GM12878 (cell line): Measurements from ENCODE around the gene P2RX1. TPM values are rescaled to one million over a fixed set of nuclear protein-coding genes. Genes with fewer than 3 reads are reported as not detected.

Experiments used
- ATAC-seq: fragments of 200-7000 bp; cut with Tn5 transposase; 3 replicates; pipeline ENCODE4 v1.9.1; 2020; ENCODE audit warnings: mild to moderate bottlenecking, moderate library complexity
- BruUV-seq: library from RNA; stranded (reverse); fragments of 400-500 nt; replicated peaks from 2 replicates; lab custom pipeline; 2021; lab: Mats Ljungman, UMichigan
- CTCF ChIA-PET: fragments of 300-600 bp; sonication (Branson Sonifier 250); formaldehyde crosslinking; extraction: SDS; loops from one replicate; lab custom pipeline; 2021; ENCODE audit warnings: inconsistent platforms; lab: Yijun Ruan, JAX
- POLR2A ChIA-PET: fragments of 350-600 bp; formaldehyde crosslinking; extraction: SDS; loops from one replicate; lab custom pipeline; 2021; ENCODE audit warnings: inconsistent platforms; lab: Charles Lee
- RAD21 ChIA-PET: fragments of 300-600 bp; sonication (Branson Sonifier 250); formaldehyde crosslinking; loops from one replicate; lab custom pipeline; 2023; ENCODE audit warnings: antibody characterized with exemption; ENCODE audit not compliant: unreplicated experiment; lab: Charles Lee
- SMC1A ChIA-PET: fragments of 300-600 bp; sonication (Branson Sonifier 250); formaldehyde crosslinking; loops from one replicate; lab custom pipeline; 2023; ENCODE audit not compliant: unreplicated experiment, uncharacterized antibody; lab: Charles Lee
- DNase-seq: peaks from one replicate; pipeline ENCODE4 v3.0.0-alpha.2; 2011; ENCODE audit warnings: low read depth, low spot score
- FAIRE-seq: peaks from 3 replicates; lab custom pipeline; 2011; peaks lifted over from hg19 to GRCh38; lab: Jason Lieb, UNC
- H2AFZ ChIP-seq: 2 replicates; pipeline ENCODE4 v1.6.0; 2011; ENCODE audit warnings: low read depth, low read length, control low read depth; ENCODE audit not compliant: control insufficient read depth
- H3K27ac ChIP-seq: 2 replicates; pipeline ENCODE4 v1.5.1; 2011; ENCODE audit warnings: control low read depth; ENCODE audit not compliant: control insufficient read depth, insufficient read depth
- H3K27me3 ChIP-seq, 2 experiments: replicated peaks in 1 of 2; 2 replicates each; pipeline versions ENCODE4 v1.6.0 to v1.6.1; 2011; ENCODE audit warnings: low read length in 1 of 2; ENCODE audit not compliant: control insufficient read depth in 2 of 2, insufficient read depth in 2 of 2
- H3K36me3 ChIP-seq, 2 experiments: 2 replicates each; pipeline ENCODE4 v1.5.1; 2011; ENCODE audit warnings: low read length in 1 of 2; ENCODE audit not compliant: control insufficient read depth in 2 of 2, insufficient read depth in 2 of 2
- H3K4me1 ChIP-seq: 2 replicates; pipeline ENCODE4 v1.6.1; 2011; ENCODE audit warnings: mild to moderate bottlenecking, low read length, moderate library complexity, mixed read lengths; ENCODE audit not compliant: control insufficient read depth, insufficient read depth
- H3K4me2 ChIP-seq: 2 replicates; pipeline ENCODE4 v1.6.0; 2011; ENCODE audit warnings: control low read depth; ENCODE audit not compliant: control insufficient read depth, insufficient read depth
- H3K4me3 ChIP-seq: fragments of 200-600 bp; sonication (generic); 2 replicates; pipeline ENCODE4 v1.5.1; 2016
- H3K79me2 ChIP-seq: 2 replicates; pipeline ENCODE4 v1.6.0; 2011; ENCODE audit warnings: low read length; ENCODE audit not compliant: control insufficient read depth, insufficient read depth
- H3K9ac ChIP-seq: 2 replicates; pipeline ENCODE4 v1.8.0; 2011; ENCODE audit warnings: low read length, control low read depth, mixed read lengths; ENCODE audit not compliant: control insufficient read depth, insufficient read depth
- H3K9me3 ChIP-seq: replicated peaks from 3 replicates; pipeline ENCODE4 v1.5.1; 2011; ENCODE audit warnings: mild to moderate bottlenecking, low read length; ENCODE audit not compliant: control insufficient read depth, insufficient read depth
- H4K20me1 ChIP-seq: 2 replicates; pipeline ENCODE4 v1.6.0; 2011; ENCODE audit not compliant: control insufficient read depth, insufficient read depth
- CEBPZ ChIP-seq: fragments of 150-350 bp; IDR thresholded peaks from 2 replicates; pipeline ENCODE4 v1.6.1; 2016; ENCODE audit warnings: low read depth, low read length
- HCFC1 ChIP-seq: fragments of 150-350 bp; IDR thresholded peaks from 2 replicates; pipeline ENCODE4 v1.6.1; 2014; ENCODE audit warnings: low read length
- HDAC6 ChIP-seq: fragments of 200-600 bp; sonication (generic); IDR thresholded peaks from one replicate; pipeline ENCODE4 v1.8.0; 2017; ENCODE audit warnings: antibody characterized with exemption; ENCODE audit not compliant: unreplicated experiment
- PAX5 ChIP-seq: IDR thresholded peaks from 2 replicates; pipeline ENCODE4 v1.6.1; 2011; ENCODE audit warnings: low read depth, low read length, borderline replicate concordance
- POLR2AphosphoS5 ChIP-seq: IDR thresholded peaks from 2 replicates; pipeline ENCODE4 v1.6.1; 2011; ENCODE audit warnings: mild to moderate bottlenecking, low read length, inconsistent platforms
- SKIL ChIP-seq: fragments of 450-650 bp; IDR thresholded peaks from 2 replicates; pipeline ENCODE4 v1.6.1; 2017; ENCODE audit warnings: mild to moderate bottlenecking, low read depth, inconsistent platforms; ENCODE audit not compliant: poor library complexity, severe bottlenecking
- SMAD5 ChIP-seq: IDR thresholded peaks from 2 replicates; pipeline ENCODE4 v1.6.1; 2016; ENCODE audit warnings: antibody characterized with exemption, low read depth
- SMC3 ChIP-seq: IDR thresholded peaks from 2 replicates; pipeline ENCODE4 v1.6.1; 2011; ENCODE audit warnings: low read length, improper control_type of control experiment, borderline replicate concordance
- SREBF1 ChIP-seq: IDR thresholded peaks from 2 replicates; pipeline ENCODE4 v1.6.1; 2012; ENCODE audit warnings: mild to moderate bottlenecking, low read length
- ZBTB40 ChIP-seq: fragments of 450-650 bp; IDR thresholded peaks from 2 replicates; pipeline ENCODE4 v1.6.1; 2016; ENCODE audit warnings: mild to moderate bottlenecking, moderate library complexity, borderline replicate concordance
- WGBS: methylation state at CpG from one replicate; pipeline ENCODE4 v1.1.6; 2016; ENCODE audit warnings: low lambda C conversion rate; ENCODE audit not compliant: insufficient replicate concordance, insufficient coverage; ENCODE audit errors: missing lambda C conversion rate; 5-methylcytosine and 5-hydroxymethylcytosine counted together
- in situ Hi-C: fragments of 300-500 bp; cut with MboI; formaldehyde crosslinking; loops from 9 replicates; pipeline ENCODE4 v1.14.3; 2018; ENCODE audit warnings: mixed read lengths
- intact Hi-C: fragments of 100-400 bp; cut with micrococcal nuclease; formaldehyde crosslinking; loops from one replicate; pipeline ENCODE4 v1.14.2; 2022; ENCODE audit not compliant: unreplicated experiment
- polyA plus RNA-seq, 11 experiments: library from polyadenylated mRNA; depleted of rRNA in 4 of 11; unstranded in 6 of 11; stranded (reverse) in 5 of 11; fragments of >200 nt; fragmentation: Nextera tagmentation in 4 of 11; fragmentation: Illumina TruSeq in 1 of 11; extraction: Ambion mirVana in 4 of 11; extraction: Trizol in 1 of 11; gene quantifications; 1 replicate in 1 of 11; 2 replicates in 10 of 11; pipeline versions ENCODE4 v1.2.1 to v1.2.3, GENCODE V29; 2011 to 2016; ENCODE audit warnings: inconsistent platforms in 2 of 11, missing spikeins in 2 of 11, low read depth in 1 of 11
- total RNA-seq, 4 experiments: library from RNA; depleted of rRNA in 3 of 4; stranded (reverse); fragments of >200 nt in 3 of 4; fragmentation: Illumina TruSeq in 1 of 4; extraction: Trizol in 1 of 4; gene quantifications; 2 replicates each; pipeline versions ENCODE4 v1.2.1 to v1.2.3, GENCODE V29; 2013 to 2021

The P2RX1 gene
- total and polyA plus RNA-seq, 10 of the 15 experiments (the other 5 are each of a cell fraction or from before 2014, with no cell fraction given), result 0.12 to 6.2 (median 3.4) TPM

- TF ChIP-seq POLR2AphosphoS5 (no peak), SMC3 (no peak)
- TF ChIP-seq, all 136 proteins: peak for 0
These were observed 5.4 kb upstream of the P2RX1 start (continued) for GRCh38 chr17:3921502-3922319.

GRCh38 chr17:3921006-3921405, 4.7 kb upstream of the P2RX1 start:
- Histone ChIP-seq H3K4me1 (peaks cover 12% of the 10 kb centered on the region), H3K9me3 (no peaks in the 10 kb centered on the region), H4K20me1 (no peaks in the 10 kb centered on the region), H3K4me2 (no peak overlapping the region), H3K79me2 (peaks cover 1% of the 10 kb centered on the region; the same call in 1 of the 2 replicates), H2AFZ (no peak overlapping the region), H3K27ac (no peak overlapping the region), H3K27me3 (no peaks in the 10 kb centered on the region), H3K4me3 (no peak overlapping the region), H3K36me3 (no peaks in the 10 kb centered on the region; a peak in 2 of 4 replicates), H3K9ac (no peak overlapping the region)
- intact Hi-C loops (no loop called here), in situ Hi-C loops (no loop called here)
- ChIA-PET CTCF (no interaction called here), POLR2A (interaction anchor here (0.7 kb wide), 1 partner anchor 129 kb away, joined by 3 read pairs; no protein-coding TSS in a partner anchor), SMC1A (interaction anchor here (1.9 to 2.3 kb wide), 2 partner anchors 10 to 153 kb away, joined by 3 to 9 read pairs; no protein-coding TSS in a partner anchor), RAD21 (no interaction called here)
- no peak for FAIRE-seq
- no peak for DNase-seq
- 49% methylated on average over 16 of the region's 16 CpGs for WGBS
- BruUV-seq, result no TSS peak
- ATAC-seq, result no peak
- TF ChIP-seq ZBTB40 (no peak), SMAD5 (no peak), PAX5 (no peak), SKIL (no peak), CEBPZ (no peak), HCFC1 (no peak), HDAC6 (no peak), SREBF1 (no peak), POLR2AphosphoS5 (no peak)
